ENCODE data around the gene SLC7A6. TPM values are rescaled to one million over a fixed set of nuclear protein-coding genes. Genes with fewer than 3 reads are reported as not detected.
A peak's percentile ranks its signal among the peaks of the same experiment; 100 is the strongest.

SLC7A6 gene
- total and polyA plus RNA-seq, 2 of the 13 experiments (the other 11 are each of a cell fraction or from before 2014, with no cell fraction given), result 35.8 to 70.8 TPM

DNA sequence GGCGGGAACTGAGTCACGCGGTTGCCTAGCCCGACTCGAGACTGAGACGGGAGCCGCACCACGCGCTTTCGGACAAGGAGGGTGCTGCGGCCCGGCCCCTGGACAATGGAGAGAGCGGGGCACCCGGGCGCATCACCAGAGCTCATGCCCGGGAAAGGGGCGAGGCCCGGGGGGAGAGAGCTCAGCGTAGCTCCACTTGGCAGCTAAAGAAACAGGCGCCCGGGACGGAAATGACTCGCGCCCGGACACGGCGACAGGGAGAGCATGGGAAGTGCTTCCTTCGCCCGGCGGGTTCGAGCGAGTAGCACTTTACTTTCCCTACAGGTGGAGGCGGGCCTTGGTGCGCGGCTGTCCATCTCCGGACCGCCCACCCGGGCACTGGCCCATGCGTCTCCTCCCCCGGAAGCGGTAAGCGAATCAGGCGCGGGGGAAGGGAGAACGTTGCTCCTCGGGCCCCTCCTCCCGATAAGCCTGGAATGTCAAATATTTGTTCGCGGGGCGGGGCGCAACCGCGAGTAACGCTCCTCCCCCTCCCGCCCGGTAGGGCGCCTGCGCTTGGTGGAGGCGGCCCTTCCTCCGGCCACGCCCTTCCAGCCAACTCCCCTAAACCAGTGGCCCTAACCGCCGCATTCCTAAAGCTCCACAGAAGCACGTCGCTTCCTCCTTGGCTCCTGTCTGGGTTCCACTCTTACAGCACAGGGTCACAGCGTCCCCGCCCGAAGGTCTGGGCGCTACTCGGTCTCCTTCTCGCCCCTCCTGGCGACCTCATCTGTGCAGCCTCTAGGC, 26.9 kb upstream of the SLC7A6 start (continued):
- TF ChIP-seq, protein P1, sequence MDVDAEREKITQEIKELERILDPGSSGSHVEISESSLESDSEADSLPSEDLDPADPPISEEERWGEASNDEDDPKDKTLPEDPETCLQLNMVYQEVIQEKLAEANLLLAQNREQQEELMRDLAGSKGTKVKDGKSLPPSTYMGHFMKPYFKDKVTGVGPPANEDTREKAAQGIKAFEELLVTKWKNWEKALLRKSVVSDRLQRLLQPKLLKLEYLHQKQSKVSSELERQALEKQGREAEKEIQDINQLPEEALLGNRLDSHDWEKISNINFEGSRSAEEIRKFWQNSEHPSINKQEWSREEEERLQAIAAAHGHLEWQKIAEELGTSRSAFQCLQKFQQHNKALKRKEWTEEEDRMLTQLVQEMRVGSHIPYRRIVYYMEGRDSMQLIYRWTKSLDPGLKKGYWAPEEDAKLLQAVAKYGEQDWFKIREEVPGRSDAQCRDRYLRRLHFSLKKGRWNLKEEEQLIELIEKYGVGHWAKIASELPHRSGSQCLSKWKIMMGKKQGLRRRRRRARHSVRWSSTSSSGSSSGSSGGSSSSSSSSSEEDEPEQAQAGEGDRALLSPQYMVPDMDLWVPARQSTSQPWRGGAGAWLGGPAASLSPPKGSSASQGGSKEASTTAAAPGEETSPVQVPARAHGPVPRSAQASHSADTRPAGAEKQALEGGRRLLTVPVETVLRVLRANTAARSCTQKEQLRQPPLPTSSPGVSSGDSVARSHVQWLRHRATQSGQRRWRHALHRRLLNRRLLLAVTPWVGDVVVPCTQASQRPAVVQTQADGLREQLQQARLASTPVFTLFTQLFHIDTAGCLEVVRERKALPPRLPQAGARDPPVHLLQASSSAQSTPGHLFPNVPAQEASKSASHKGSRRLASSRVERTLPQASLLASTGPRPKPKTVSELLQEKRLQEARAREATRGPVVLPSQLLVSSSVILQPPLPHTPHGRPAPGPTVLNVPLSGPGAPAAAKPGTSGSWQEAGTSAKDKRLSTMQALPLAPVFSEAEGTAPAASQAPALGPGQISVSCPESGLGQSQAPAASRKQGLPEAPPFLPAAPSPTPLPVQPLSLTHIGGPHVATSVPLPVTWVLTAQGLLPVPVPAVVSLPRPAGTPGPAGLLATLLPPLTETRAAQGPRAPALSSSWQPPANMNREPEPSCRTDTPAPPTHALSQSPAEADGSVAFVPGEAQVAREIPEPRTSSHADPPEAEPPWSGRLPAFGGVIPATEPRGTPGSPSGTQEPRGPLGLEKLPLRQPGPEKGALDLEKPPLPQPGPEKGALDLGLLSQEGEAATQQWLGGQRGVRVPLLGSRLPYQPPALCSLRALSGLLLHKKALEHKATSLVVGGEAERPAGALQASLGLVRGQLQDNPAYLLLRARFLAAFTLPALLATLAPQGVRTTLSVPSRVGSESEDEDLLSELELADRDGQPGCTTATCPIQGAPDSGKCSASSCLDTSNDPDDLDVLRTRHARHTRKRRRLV (CRISPR knock-in tag; IDR thresholded peaks at IDR 0.05), result peak; percentile 31
- TF ChIP-seq TOPORS (CRISPR knock-in tag; IDR thresholded peaks at IDR 0.05) (no peak), HMGA1 (CRISPR knock-in tag; conservative IDR thresholded peaks at IDR 0.05) (no peak), ZFP37 (CRISPR knock-in tag; IDR thresholded peaks at IDR 0.05; ENCODE audit: borderline replicate concordance) (peak; percentile 43; the same call in 1 of the 2 replicates), ZNF709 (CRISPR knock-in tag; IDR thresholded peaks at IDR 0.05) (no peak), ZNF101 (CRISPR knock-in tag; IDR thresholded peaks at IDR 0.05; ENCODE audit: borderline replicate concordance, low read depth) (no peak), DR1 (CRISPR knock-in tag; IDR thresholded peaks at IDR 0.05) (peak; percentile 77), ZNF766 (CRISPR knock-in tag; IDR thresholded peaks at IDR 0.05; ENCODE audit: borderline replicate concordance) (no peak; the same call in none of the 2 replicates), TEAD2 (CRISPR knock-in tag; IDR thresholded peaks at IDR 0.05) (0 out of 2 replicates have a peak, but pooled peaks have one; percentile 15), ZNF232 (CRISPR knock-in tag; IDR thresholded peaks at IDR 0.05; ENCODE audit: borderline replicate concordance) (peak; percentile 93), ATF7-NPFF (CRISPR knock-in tag; IDR thresholded peaks at IDR 0.05; ENCODE audit: low read depth) (peak; percentile 95)
- TF ChIP-seq, protein P2, sequence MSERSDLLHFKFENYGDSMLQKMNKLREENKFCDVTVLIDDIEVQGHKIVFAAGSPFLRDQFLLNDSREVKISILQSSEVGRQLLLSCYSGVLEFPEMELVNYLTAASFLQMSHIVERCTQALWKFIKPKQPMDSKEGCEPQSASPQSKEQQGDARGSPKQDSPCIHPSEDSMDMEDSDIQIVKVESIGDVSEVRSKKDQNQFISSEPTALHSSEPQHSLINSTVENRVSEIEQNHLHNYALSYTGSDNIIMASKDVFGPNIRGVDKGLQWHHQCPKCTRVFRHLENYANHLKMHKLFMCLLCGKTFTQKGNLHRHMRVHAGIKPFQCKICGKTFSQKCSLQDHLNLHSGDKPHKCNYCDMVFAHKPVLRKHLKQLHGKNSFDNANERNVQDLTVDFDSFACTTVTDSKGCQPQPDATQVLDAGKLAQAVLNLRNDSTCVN (CRISPR knock-in tag; IDR thresholded peaks at IDR 0.05; ENCODE audit: borderline replicate concordance), result peak; percentile 61
- TF ChIP-seq, protein P3, sequence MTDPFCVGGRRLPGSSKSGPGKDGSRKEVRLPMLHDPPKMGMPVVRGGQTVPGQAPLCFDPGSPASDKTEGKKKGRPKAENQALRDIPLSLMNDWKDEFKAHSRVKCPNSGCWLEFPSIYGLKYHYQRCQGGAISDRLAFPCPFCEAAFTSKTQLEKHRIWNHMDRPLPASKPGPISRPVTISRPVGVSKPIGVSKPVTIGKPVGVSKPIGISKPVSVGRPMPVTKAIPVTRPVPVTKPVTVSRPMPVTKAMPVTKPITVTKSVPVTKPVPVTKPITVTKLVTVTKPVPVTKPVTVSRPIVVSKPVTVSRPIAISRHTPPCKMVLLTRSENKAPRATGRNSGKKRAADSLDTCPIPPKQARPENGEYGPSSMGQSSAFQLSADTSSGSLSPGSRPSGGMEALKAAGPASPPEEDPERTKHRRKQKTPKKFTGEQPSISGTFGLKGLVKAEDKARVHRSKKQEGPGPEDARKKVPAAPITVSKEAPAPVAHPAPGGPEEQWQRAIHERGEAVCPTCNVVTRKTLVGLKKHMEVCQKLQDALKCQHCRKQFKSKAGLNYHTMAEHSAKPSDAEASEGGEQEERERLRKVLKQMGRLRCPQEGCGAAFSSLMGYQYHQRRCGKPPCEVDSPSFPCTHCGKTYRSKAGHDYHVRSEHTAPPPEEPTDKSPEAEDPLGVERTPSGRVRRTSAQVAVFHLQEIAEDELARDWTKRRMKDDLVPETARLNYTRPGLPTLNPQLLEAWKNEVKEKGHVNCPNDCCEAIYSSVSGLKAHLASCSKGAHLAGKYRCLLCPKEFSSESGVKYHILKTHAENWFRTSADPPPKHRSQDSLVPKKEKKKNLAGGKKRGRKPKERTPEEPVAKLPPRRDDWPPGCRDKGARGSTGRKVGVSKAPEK (CRISPR knock-in tag; IDR thresholded peaks at IDR 0.05; ENCODE audit: borderline replicate concordance), result 0 out of 2 replicates have a peak, but pooled peaks have one; percentile 33
- TF ChIP-seq, protein P4, sequence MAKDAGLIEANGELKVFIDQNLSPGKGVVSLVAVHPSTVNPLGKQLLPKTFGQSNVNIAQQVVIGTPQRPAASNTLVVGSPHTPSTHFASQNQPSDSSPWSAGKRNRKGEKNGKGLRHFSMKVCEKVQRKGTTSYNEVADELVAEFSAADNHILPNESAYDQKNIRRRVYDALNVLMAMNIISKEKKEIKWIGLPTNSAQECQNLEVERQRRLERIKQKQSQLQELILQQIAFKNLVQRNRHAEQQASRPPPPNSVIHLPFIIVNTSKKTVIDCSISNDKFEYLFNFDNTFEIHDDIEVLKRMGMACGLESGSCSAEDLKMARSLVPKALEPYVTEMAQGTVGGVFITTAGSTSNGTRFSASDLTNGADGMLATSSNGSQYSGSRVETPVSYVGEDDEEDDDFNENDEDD (CRISPR knock-in tag; IDR thresholded peaks at IDR 0.05; ENCODE audit: borderline replicate concordance), result peak; percentile 48; the same call in 1 of the 2 replicates
- TF ChIP-seq, protein P5, sequence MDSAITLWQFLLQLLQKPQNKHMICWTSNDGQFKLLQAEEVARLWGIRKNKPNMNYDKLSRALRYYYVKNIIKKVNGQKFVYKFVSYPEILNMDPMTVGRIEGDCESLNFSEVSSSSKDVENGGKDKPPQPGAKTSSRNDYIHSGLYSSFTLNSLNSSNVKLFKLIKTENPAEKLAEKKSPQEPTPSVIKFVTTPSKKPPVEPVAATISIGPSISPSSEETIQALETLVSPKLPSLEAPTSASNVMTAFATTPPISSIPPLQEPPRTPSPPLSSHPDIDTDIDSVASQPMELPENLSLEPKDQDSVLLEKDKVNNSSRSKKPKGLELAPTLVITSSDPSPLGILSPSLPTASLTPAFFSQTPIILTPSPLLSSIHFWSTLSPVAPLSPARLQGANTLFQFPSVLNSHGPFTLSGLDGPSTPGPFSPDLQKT (CRISPR knock-in tag; IDR thresholded peaks at IDR 0.05; ENCODE audit: borderline replicate concordance), result no peak
